GM23338 (cell line): ENCODE measurements around the gene PPCDC. TPM values are rescaled to one million over a fixed set of nuclear protein-coding genes. Genes with fewer than 3 reads are reported as not detected.

Experiments used
- ATAC-seq: fragments of 200-7000 bp; cut with Tn5 transposase; 3 replicates; pipeline ENCODE4 v1.9.1; 2020
- DNase-seq: peaks from one replicate; pipeline ENCODE4 v3.0.0-alpha.2; 2015; ENCODE audit warnings: low spot score
- H2AFZ ChIP-seq: fragments of 200-600 bp; sonication (generic); 2 replicates; pipeline ENCODE4 v1.8.0; 2016; ENCODE audit warnings: antibody characterized with exemption, mild to moderate bottlenecking, moderate library complexity
- H3F3A ChIP-seq: fragments of 200-600 bp; sonication (generic); replicated peaks from 2 replicates; pipeline ENCODE4 v1.8.0; 2017; ENCODE audit warnings: antibody characterized with exemption, mixed run types, low read depth
- H3K27ac ChIP-seq: fragments of 200-600 bp; sonication (generic); 2 replicates; pipeline ENCODE4 v1.6.1; 2016; ENCODE audit warnings: low read depth
- H3K27me3 ChIP-seq: fragments of 200-600 bp; sonication (generic); 2 replicates; pipeline ENCODE4 v1.8.0; 2016; ENCODE audit warnings: mild to moderate bottlenecking, mixed run types, moderate library complexity; ENCODE audit not compliant: insufficient read depth
- H3K36me3 ChIP-seq: fragments of 200-600 bp; sonication (generic); 2 replicates; pipeline ENCODE4 v1.8.0; 2016; ENCODE audit warnings: mild to moderate bottlenecking; ENCODE audit not compliant: insufficient read depth
- H3K4me1 ChIP-seq: fragments of 200-600 bp; sonication (generic); 2 replicates; pipeline ENCODE4 v1.8.0; 2016; ENCODE audit warnings: mild to moderate bottlenecking, moderate library complexity; ENCODE audit not compliant: insufficient read depth
- H3K4me2 ChIP-seq: fragments of 200-600 bp; sonication (generic); 2 replicates; pipeline ENCODE4 v1.7.1; 2017; ENCODE audit warnings: mixed run types
- H3K4me3 ChIP-seq: fragments of 200-600 bp; sonication (generic); 2 replicates; pipeline ENCODE4 v1.6.1; 2016; ENCODE audit warnings: mixed run types
- H3K79me2 ChIP-seq: fragments of 200-600 bp; sonication (generic); replicated peaks from 2 replicates; pipeline ENCODE4 v1.8.0; 2017; ENCODE audit warnings: mild to moderate bottlenecking; ENCODE audit not compliant: insufficient read depth
- H3K9me2 ChIP-seq: fragments of 200-600 bp; sonication (generic); 2 replicates; pipeline ENCODE4 v1.8.0; 2017; ENCODE audit not compliant: insufficient read depth
- H4K20me1 ChIP-seq: fragments of 200-600 bp; sonication (generic); replicated peaks from 2 replicates; pipeline ENCODE4 v1.8.0; 2017; ENCODE audit warnings: mild to moderate bottlenecking; ENCODE audit not compliant: insufficient read depth
- H3K27ac Mint-ChIP-seq: 2 replicates; pipeline ENCODE4 v1.8.0; 2020; ENCODE audit warnings: inconsistent platforms, mild to moderate bottlenecking, moderate library complexity, mixed read lengths
- H3K27me3 Mint-ChIP-seq: 3 replicates; pipeline ENCODE4 v1.8.0; 2022; ENCODE audit warnings: low read depth, mild to moderate bottlenecking, moderate library complexity, mixed read lengths, inconsistent platforms; ENCODE audit not compliant: insufficient read depth, poor library complexity
- H3K36me3 Mint-ChIP-seq: 3 replicates; pipeline ENCODE4 v1.8.0; 2021; ENCODE audit warnings: low read depth, mild to moderate bottlenecking, inconsistent platforms, moderate library complexity, mixed read lengths
- H3K4me1 Mint-ChIP-seq: 3 replicates; pipeline ENCODE4 v1.8.0; 2020; ENCODE audit warnings: mild to moderate bottlenecking, inconsistent platforms, mixed read lengths
- H3K4me3 Mint-ChIP-seq: 3 replicates; pipeline ENCODE4 v1.8.0; 2021; ENCODE audit warnings: moderate library complexity, mild to moderate bottlenecking, inconsistent platforms, mixed read lengths
- H3K9me3 Mint-ChIP-seq: 3 replicates; pipeline ENCODE4 v1.8.0; 2020; ENCODE audit warnings: moderate library complexity, mild to moderate bottlenecking, inconsistent platforms, mixed read lengths
- CREB1 ChIP-seq: fragments of 250-450 bp; sonication (Bioruptor Pico); IDR thresholded peaks from 2 replicates; pipeline ENCODE4 v1.5.0; 2020; ENCODE audit warnings: low read depth, mild to moderate bottlenecking, moderate library complexity
- ETS1 ChIP-seq: IDR thresholded peaks from 2 replicates; pipeline ENCODE4 v1.6.1; 2016; ENCODE audit warnings: antibody characterized with exemption
- EZH2phosphoT487 ChIP-seq: fragments of 200-600 bp; sonication (generic); IDR thresholded peaks from one replicate; pipeline ENCODE4 v1.8.1; 2018; ENCODE audit warnings: antibody characterized with exemption; ENCODE audit not compliant: unreplicated experiment
- NANOG ChIP-seq: IDR thresholded peaks from 2 replicates; pipeline ENCODE4 v1.6.1; 2016; ENCODE audit warnings: antibody characterized with exemption, borderline replicate concordance
- POLR2AphosphoS5 ChIP-seq: IDR thresholded peaks from 2 replicates; pipeline ENCODE4 v1.6.1; 2016; ENCODE audit warnings: antibody characterized with exemption, low read depth
- REST ChIP-seq: IDR thresholded peaks from one replicate; pipeline ENCODE4 v1.6.1; 2018; ENCODE audit warnings: antibody characterized with exemption; ENCODE audit not compliant: unreplicated experiment
- STAT1 ChIP-seq: IDR thresholded peaks from one replicate; pipeline ENCODE4 v1.6.1; 2016; ENCODE audit warnings: antibody characterized with exemption; ENCODE audit not compliant: unreplicated experiment
- ZNF331 ChIP-seq: fragments of 250-450 bp; sonication (Bioruptor Pico); IDR thresholded peaks from 2 replicates; pipeline ENCODE4 v1.5.0; 2020; ENCODE audit warnings: low read depth, mild to moderate bottlenecking, moderate library complexity
- ZNF462 ChIP-seq: fragments of 250-450 bp; sonication (Bioruptor Pico); IDR thresholded peaks from 2 replicates; pipeline ENCODE4 v1.5.0; 2020; ENCODE audit warnings: mild to moderate bottlenecking, moderate library complexity
- polyA plus RNA-seq: library from polyadenylated mRNA; unstranded; fragments of >200 nt; fragmentation: Nextera tagmentation; extraction: Ambion mirVana; gene quantifications from 2 replicates; pipeline ENCODE4 v1.2.1, GENCODE V29; 2016
- total RNA-seq: library from RNA; depleted of rRNA; stranded (reverse); fragments of >200 nt; shearing (Covaris generic); gene quantifications from 2 replicates; pipeline ENCODE4 v1.2.3, GENCODE V29; 2014

The PPCDC gene
- total and polyA plus RNA-seq, 2 experiments from 2014 or later, result 17.8 to 40.2 TPM

DNA sequence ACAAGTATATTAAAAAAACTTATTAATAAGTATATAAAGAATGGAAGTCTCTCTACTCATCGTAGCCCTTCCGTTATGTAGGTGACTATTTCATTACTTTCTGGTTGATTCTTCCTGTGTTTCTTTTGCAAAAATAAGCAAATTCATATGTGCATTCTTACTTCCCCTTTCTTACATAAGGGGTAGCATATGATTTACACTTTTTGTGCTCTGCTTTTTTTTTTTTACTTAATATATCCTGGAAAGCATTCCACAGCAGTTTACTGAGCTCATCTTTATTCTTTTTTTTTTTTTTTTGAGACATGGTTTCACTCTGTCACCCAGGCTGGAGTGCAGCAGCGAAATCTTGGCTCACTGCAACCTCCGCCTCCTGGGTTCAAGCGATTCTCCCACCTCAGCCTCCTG lies 15.2 kb upstream of the PPCDC start:
- Histone ChIP-seq H3K4me3 (no peak overlapping the region), H3K27ac (no peak overlapping the region), H4K20me1 (peaks cover 10% of the 10 kb centered on the region), H3K36me3 (no peaks in the 10 kb centered on the region), H3F3A (no peaks in the 10 kb centered on the region), H3K79me2 (no peaks in the 10 kb centered on the region), H3K27me3 (no peaks in the 10 kb centered on the region), H2AFZ (no peak overlapping the region), H3K9me2 (no peaks in the 10 kb centered on the region), H3K4me1 (no peaks in the 10 kb centered on the region), H3K4me2 (no peak overlapping the region)
- Mint-ChIP-seq H3K27ac (no peak overlapping the region), H3K9me3 (no peaks in the 10 kb centered on the region), H3K36me3 (peaks cover 10% of the 10 kb centered on the region; the same call in 2 of the 3 replicates), H3K4me3 (no peak overlapping the region), H3K4me1 (no peaks in the 10 kb centered on the region), H3K27me3 (no peaks in the 10 kb centered on the region)
- DNase-seq (no peak), ATAC-seq (no peak)
- TF ChIP-seq NANOG (no peak), ETS1 (no peak), REST (no peak), STAT1 (no peak), EZH2phosphoT487 (no peak)

- no peak overlapping the region for H3K4me3 ChIP-seq
- 0 out of 2 replicates have a peak, but pooled peaks cover under 1% of the 10 kb centered on the region for H3K36me3 ChIP-seq
- H3K9me3 Mint-ChIP-seq, result no peaks in the 10 kb centered on the region
- no peaks in the 10 kb centered on the region for H3K4me1 Mint-ChIP-seq
- no peaks in the 10 kb centered on the region for H3K4me1 ChIP-seq
- ATAC-seq (no peak), DNase-seq (no peak)
- H3K36me3 Mint-ChIP-seq, result peaks cover 10% of the 10 kb centered on the region
- no peaks in the 10 kb centered on the region for H3K79me2 ChIP-seq
- H3K4me2 ChIP-seq, result no peak overlapping the region
- H2AFZ ChIP-seq, result no peak overlapping the region
- no peaks in the 10 kb centered on the region for H3K27me3 ChIP-seq
- no peak overlapping the region for H3K27ac Mint-ChIP-seq
- H3K27me3 Mint-ChIP-seq, result no peaks in the 10 kb centered on the region
- H3F3A ChIP-seq, result no peaks in the 10 kb centered on the region
- no peak overlapping the region for H3K4me3 Mint-ChIP-seq
- no peaks in the 10 kb centered on the region for H3K9me2 ChIP-seq
- H4K20me1 ChIP-seq, result peaks cover 13% of the 10 kb centered on the region
- H3K27ac ChIP-seq, result no peak overlapping the region
- TF ChIP-seq STAT1, result no peak
- TF ChIP-seq ZNF331 (CRISPR knock-in tag), result no peak
- no peak for TF ChIP-seq POLR2AphosphoS5
- no peak for TF ChIP-seq ETS1
- TF ChIP-seq CREB1 (CRISPR knock-in tag), result no peak
- no peak for TF ChIP-seq ZNF462 (CRISPR knock-in tag)
These were observed 14.6 kb upstream of the PPCDC start for GRCh38 chr15:75008629-75009326.
